Gastroesophageal sphincter (tissue), 4 donors: ENCODE results near the gene TBC1D10B. TPM values are rescaled to one million over a fixed set of nuclear protein-coding genes. Genes with fewer than 3 reads are reported as not detected.
A peak's percentile ranks its signal among the peaks of the same experiment; 100 is the strongest.

Source experiments
- ATAC-seq: fragments of 150-250 bp; one replicate; pipeline ENCODE4 v1.9.1; 2016; ENCODE audit warnings: mild to moderate bottlenecking, moderate library complexity
- H3K27ac ChIP-seq, 4 donors: fragments of 200-600 bp; sonication (generic) in 3 of 4; 1 replicate in 3 of 4; 2 replicates in 1 of 4; pipeline ENCODE4 v1.5.1; 2016 to 2019
- H3K27me3 ChIP-seq: fragments of 200-600 bp; sonication (generic); one replicate; pipeline ENCODE4 v1.5.1; 2019
- H3K36me3 ChIP-seq, 2 donors: fragments of 200-600 bp; sonication (generic); one replicate each; pipeline ENCODE4 v1.5.1; 2019; ENCODE audit warnings: control low read depth in 1 of 2
- H3K4me1 ChIP-seq, 3 donors: fragments of 200-600 bp; sonication (generic); 1 replicate in 2 of 3; 2 replicates in 1 of 3; pipeline ENCODE4 v1.5.1; 2016 to 2019; ENCODE audit warnings: control low read depth in 2 of 3
- H3K4me3 ChIP-seq, 2 donors: fragments of 200-600 bp; sonication (generic); one replicate each; pipeline ENCODE4 v1.5.1; 2019; ENCODE audit warnings: mild to moderate bottlenecking in 1 of 2, moderate library complexity in 1 of 2
- H3K9me3 ChIP-seq, 3 donors: fragments of 200-600 bp; sonication (generic); one replicate each; pipeline ENCODE4 v1.5.1; 2017 to 2019; ENCODE audit warnings: control low read depth in 2 of 3
- CTCF ChIP-seq, 4 experiments: fragments of 200-600 bp in 2 of 4; fragments of 450-650 bp in 2 of 4; sonication (generic) in 1 of 4; IDR thresholded peaks; one replicate each; pipeline ENCODE4 v1.5.1; 2017 to 2019; ENCODE audit warnings: antibody characterized with exemption in 4 of 4, mild to moderate bottlenecking in 2 of 4, moderate library complexity in 2 of 4
- EP300 ChIP-seq: sonication (generic); formaldehyde crosslinking; IDR thresholded peaks from one replicate; pipeline ENCODE4 v1.6.1; 2017; ENCODE audit warnings: antibody characterized with exemption, mild to moderate bottlenecking
- POLR2A ChIP-seq, 2 donors: fragments of 450-650 bp; IDR thresholded peaks; one replicate each; pipeline ENCODE4 v1.6.1; 2017; ENCODE audit warnings: antibody characterized with exemption in 2 of 2, mild to moderate bottlenecking in 2 of 2, moderate library complexity in 1 of 2
- POLR2AphosphoS5 ChIP-seq: sonication (generic); formaldehyde crosslinking; IDR thresholded peaks from one replicate; pipeline ENCODE4 v1.6.1; 2017; ENCODE audit warnings: antibody characterized with exemption
- WGBS, 2 donors: methylation state at CpG; one replicate each; pipeline ENCODE4 v1.1.5; 2018; ENCODE audit warnings: low coverage in 1 of 2; 5-methylcytosine and 5-hydroxymethylcytosine counted together
- total RNA-seq, 4 donors: library from RNA; depleted of rRNA; stranded (reverse); fragments of >200 nt; gene quantifications; one replicate each; pipeline ENCODE4 v1.1.0, GENCODE V29; 2016

TBC1D10B gene
- total RNA-seq, 4 donors from 2014 or later: 17.1 to 40.9 (median 20.4) TPM

DNA sequence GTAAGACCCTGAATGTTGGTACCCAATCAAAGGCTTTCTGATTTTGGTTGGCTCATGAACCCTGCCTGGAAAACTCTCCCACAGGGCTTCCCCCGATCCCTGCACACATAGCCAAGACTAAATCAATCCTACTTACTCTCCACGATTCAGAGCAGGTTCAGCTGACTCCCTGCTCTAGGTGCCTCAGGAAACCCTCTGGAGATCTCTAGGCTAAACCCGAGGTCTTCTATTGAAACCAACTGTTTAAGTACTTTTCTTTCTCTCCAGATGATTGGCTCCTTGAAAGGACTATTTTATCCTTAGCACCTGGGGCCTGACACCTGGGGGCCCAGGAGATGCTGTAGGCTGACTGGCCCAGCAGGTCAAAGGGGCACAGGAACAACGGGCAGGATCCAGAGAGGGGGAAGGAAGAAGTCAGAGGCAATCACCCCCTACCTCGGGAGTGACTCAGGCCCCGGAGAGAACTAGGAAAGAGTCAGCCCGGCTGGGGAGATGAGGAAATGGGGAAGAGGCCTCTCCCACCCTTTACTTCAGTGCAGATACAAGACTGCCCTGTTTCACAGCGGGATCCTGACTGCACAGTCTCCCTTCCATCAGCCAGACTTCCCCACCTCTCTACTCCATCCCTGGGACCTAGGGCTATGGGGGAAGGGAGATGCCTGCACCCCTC lies 2.0 kb downstream of the TBC1D10B start:
- TF ChIP-seq EP300 (no peak), CTCF (IDR thresholded peaks at IDR 0.05) (no peak), POLR2A (IDR thresholded peaks at IDR 0.05) (no peak), POLR2AphosphoS5 (no peak)
- H3K4me3 ChIP-seq: peak overlapping the region; percentile 92 to 97
- peak overlapping the region in 3 of 4 donors; percentile 86 to 97 (median 93) for H3K27ac ChIP-seq
- WGBS, 2 donors: 0 to 4% methylated on average over 6 to 7 of the region's 8 CpGs
- peaks cover 0 to 32% of the 10 kb centered on the region in 2 donors for H3K36me3 ChIP-seq
- no peaks in the 10 kb centered on the region for H3K9me3 ChIP-seq
- H3K27me3 ChIP-seq: no peaks in the 10 kb centered on the region
- no peak for ATAC-seq
- H3K4me1 ChIP-seq: peaks cover 0 to 58% (median 21%) of the 10 kb centered on the region in 3 donors

DNA sequence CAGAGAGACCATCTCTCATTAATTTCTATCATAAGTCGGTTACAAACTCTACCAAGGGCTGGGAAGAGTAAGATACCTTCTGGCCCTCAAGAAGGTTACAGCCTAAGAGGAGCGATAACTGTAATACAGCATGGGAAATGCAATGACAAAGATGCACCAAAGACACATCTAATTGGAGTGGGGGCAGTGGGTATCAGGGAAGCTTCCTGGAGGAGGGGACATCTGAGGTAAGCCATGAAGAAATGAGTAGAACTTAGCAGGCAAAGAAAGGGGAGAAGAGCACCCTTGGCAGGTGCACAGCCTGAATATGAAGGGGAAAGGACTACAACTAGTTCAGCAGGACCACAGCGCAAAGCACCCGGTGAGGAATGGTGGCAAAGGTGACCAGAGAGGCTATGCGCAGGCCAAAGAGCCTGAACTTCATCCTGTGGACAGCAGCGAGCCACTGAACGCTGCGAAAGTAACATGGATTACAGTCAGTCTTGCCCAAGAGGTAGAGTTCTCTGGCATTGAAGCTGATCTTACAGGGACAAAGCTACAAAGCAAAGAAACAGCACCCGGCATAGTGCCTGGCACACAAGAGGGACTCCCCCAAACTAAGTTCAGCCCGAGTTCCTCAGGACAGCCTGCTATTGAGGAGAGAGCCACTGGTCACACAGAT lies 2.8 kb downstream of the TBC1D10B start:
- H3K27me3 ChIP-seq: no peaks in the 10 kb centered on the region
- H3K36me3 ChIP-seq: peaks cover 0 to 40% of the 10 kb centered on the region in 2 donors
- peak overlapping the region in 3 of 4 donors; percentile 86 to 97 (median 93) for H3K27ac ChIP-seq
- WGBS, 2 donors: 49 to 51% methylated on average over 9 of the region's 10 CpGs
- H3K9me3 ChIP-seq: no peaks in the 10 kb centered on the region
- H3K4me3 ChIP-seq: peak overlapping the region; percentile 92 to 97
- peaks cover 0 to 58% (median 21%) of the 10 kb centered on the region in 3 donors for H3K4me1 ChIP-seq
- no peak for ATAC-seq
- TF ChIP-seq CTCF (IDR thresholded peaks at IDR 0.05) (no peak), POLR2A (IDR thresholded peaks at IDR 0.05) (no peak), EP300 (no peak), POLR2AphosphoS5 (no peak)

DNA sequence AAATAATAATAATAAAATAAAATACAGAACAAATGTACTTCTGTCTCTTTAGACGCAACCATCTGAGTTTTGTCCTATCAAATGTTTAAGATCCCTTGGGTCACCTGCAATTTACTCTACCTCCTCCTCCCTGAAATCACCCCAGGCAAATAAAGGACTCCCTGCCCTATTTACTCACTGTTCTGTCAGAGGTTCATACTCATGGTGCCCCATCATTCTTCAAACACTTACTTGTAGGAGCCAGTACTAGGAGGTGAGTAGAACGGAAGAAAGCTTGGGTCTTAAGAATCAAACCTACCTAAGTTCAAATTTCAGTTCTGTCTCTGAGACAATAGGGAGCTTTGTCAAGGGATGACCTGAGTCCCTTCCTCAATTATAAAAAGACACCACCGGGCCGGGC lies 3.8 kb downstream of the TBC1D10B start:
- WGBS, 2 donors: 63 to 82% methylated on average over 1 to 4 of the region's 4 CpGs

GRCh38 chr16:30365200-30365599 lies 5.1 kb downstream of the TBC1D10B start:
- no peak for TF ChIP-seq CTCF (IDR thresholded peaks at IDR 0.05)
- no peak for TF ChIP-seq POLR2A (IDR thresholded peaks at IDR 0.05)
- TF ChIP-seq EP300: no peak
- no peak for TF ChIP-seq POLR2AphosphoS5
- no peak for ATAC-seq
- H3K4me3 ChIP-seq: no peak overlapping the region
- WGBS, 2 donors: 64% methylated on average over 4 of the region's 10 CpGs; no CpG with 5 or more reads in 1 of the 2 donors
- no peaks in the 10 kb centered on the region for H3K9me3 ChIP-seq
- H3K36me3 ChIP-seq: peaks cover 0 to 62% of the 10 kb centered on the region in 2 donors
- H3K27ac ChIP-seq: no peak overlapping the region
- no peaks in the 10 kb centered on the region for H3K27me3 ChIP-seq
- peaks cover 0 to 51% (median 16%) of the 10 kb centered on the region in 3 donors for H3K4me1 ChIP-seq

More for the DNA sequence above, 3.8 kb downstream of the TBC1D10B start:
- TF ChIP-seq EP300 (no peak), POLR2AphosphoS5 (no peak), CTCF (IDR thresholded peaks at IDR 0.05) (no peak)
- no peak overlapping the region for H3K27ac ChIP-seq
- H3K9me3 ChIP-seq: no peaks in the 10 kb centered on the region
- no peak for ATAC-seq
- peaks cover 0 to 49% of the 10 kb centered on the region in 2 donors for H3K36me3 ChIP-seq
- no peak overlapping the region for H3K4me3 ChIP-seq
- no peaks in the 10 kb centered on the region for H3K27me3 ChIP-seq
- peaks cover 0 to 57% (median 21%) of the 10 kb centered on the region in 3 donors for H3K4me1 ChIP-seq
